Stimulated activated CD8-positive, alpha-beta memory T cell treated with anti-CD3 and anti-CD28 coated beads, Interleukin-7, amount 100 ng/mL, for 1 hour (primary cell): ENCODE measurements around the gene FAR2.
"Not testable (repeated sequence)": the region's sequence is repeated elsewhere in the genome, so short reads cannot be mapped to it uniquely, and the experiment has no call there.

Experiments
- DNase-seq, 2 donors: peaks; one replicate each; pipeline ENCODE4 v3.0.0-alpha.2; 2020; ENCODE audit warnings: low read depth in 2 of 2

The FAR2 gene

GRCh38 chr12:29234965-29235626 lies 86.0 kb downstream of the FAR2 start:
- DNase-seq = no peak

- DNase-seq = no peak
Measured at GRCh38 chr12:29238822-29239291, 89.8 kb downstream of the FAR2 start.

GRCh38 chr12:29239336-29239735 lies 90.3 kb downstream of the FAR2 start:
- DNase-seq = no peak

- no peak for DNase-seq
Measured at GRCh38 chr12:29240441-29240840, 91.4 kb downstream of the FAR2 start.

GRCh38 chr12:29241821-29242591 lies 92.9 kb downstream of the FAR2 start:
- DNase-seq = no peak

- no peak for DNase-seq
Measured at GRCh38 chr12:29242921-29243431, 93.9 kb downstream of the FAR2 start.

GRCh38 chr12:29244159-29244765 lies 95.2 kb downstream of the FAR2 start:
- no peak for DNase-seq

GRCh38 chr12:29245246-29245645 lies 96.2 kb downstream of the FAR2 start:
- DNase-seq = no peak

- no peak for DNase-seq
Measured at GRCh38 chr12:29249930-29250329, 100.9 kb downstream of the FAR2 start.

GRCh38 chr12:29253906-29254625 lies 105.0 kb downstream of the FAR2 start:
- DNase-seq = no peak

GRCh38 chr12:29255042-29255441 lies 106.0 kb downstream of the FAR2 start:
- no peak for DNase-seq

GRCh38 chr12:29256598-29256997 lies 107.5 kb downstream of the FAR2 start:
- DNase-seq = no peak

GRCh38 chr12:29257687-29258086 lies 108.6 kb downstream of the FAR2 start:
- not testable (repeated sequence) for DNase-seq

GRCh38 chr12:29264424-29264823 lies 115.3 kb downstream of the FAR2 start:
- no peak for DNase-seq

- no peak for DNase-seq
Measured at GRCh38 chr12:29269706-29270408, 120.8 kb downstream of the FAR2 start.

- no peak for DNase-seq
Measured at GRCh38 chr12:29270446-29270845, 121.4 kb downstream of the FAR2 start.

- no peak for DNase-seq
Measured at GRCh38 chr12:29273178-29273843, 124.2 kb downstream of the FAR2 start.

- DNase-seq = no peak
Measured at GRCh38 chr12:29275834-29276233, 126.8 kb downstream of the FAR2 start.

GRCh38 chr12:29277231-29277630 lies 128.2 kb downstream of the FAR2 start:
- DNase-seq = no peak

GRCh38 chr12:29278673-29279420 lies 129.8 kb downstream of the FAR2 start:
- DNase-seq = no peak
